ENCODE data around the gene CDYL2.

CDYL2 gene

GRCh38 chr16:80700558-80700957 lies 103.8 kb downstream of the CDYL2 start:
- no peak overlapping the region for H3K27ac ChIP-seq
- no peak for TF ChIP-seq CTCF (IDR thresholded peaks at IDR 0.05)
- TF ChIP-seq ZFX (IDR thresholded peaks at IDR 0.05; ENCODE audit: borderline replicate concordance), result no peak

- no peak overlapping the region for H3K27ac ChIP-seq
- TF ChIP-seq CTCF (IDR thresholded peaks at IDR 0.05), result no peak
- no peak for TF ChIP-seq ZFX (IDR thresholded peaks at IDR 0.05; ENCODE audit: borderline replicate concordance)
Observed at GRCh38 chr16:80695020-80695419, 109.4 kb downstream of the CDYL2 start.

GRCh38 chr16:80693553-80693952 lies 110.8 kb downstream of the CDYL2 start:
- H3K27ac ChIP-seq, result no peak overlapping the region
- no peak for TF ChIP-seq ZFX (IDR thresholded peaks at IDR 0.05; ENCODE audit: borderline replicate concordance)
- TF ChIP-seq CTCF (IDR thresholded peaks at IDR 0.05), result no peak

GRCh38 chr16:80692270-80692669 lies 112.1 kb downstream of the CDYL2 start:
- TF ChIP-seq CTCF (IDR thresholded peaks at IDR 0.05) (no peak), ZFX (IDR thresholded peaks at IDR 0.05; ENCODE audit: borderline replicate concordance) (no peak)
- H3K27ac ChIP-seq, result no peak overlapping the region

- no peak for TF ChIP-seq ZFX (IDR thresholded peaks at IDR 0.05; ENCODE audit: borderline replicate concordance)
- no peak for TF ChIP-seq CTCF (IDR thresholded peaks at IDR 0.05)
Observed at GRCh38 chr16:80691111-80691741, 113.2 kb downstream of the CDYL2 start.

GRCh38 chr16:80689487-80689886 lies 114.9 kb downstream of the CDYL2 start:
- no peak overlapping the region for H3K27ac ChIP-seq
- TF ChIP-seq CTCF (IDR thresholded peaks at IDR 0.05), result no peak
- TF ChIP-seq ZFX (IDR thresholded peaks at IDR 0.05; ENCODE audit: borderline replicate concordance), result no peak

More at GRCh38 chr16:80691111-80691741, 113.2 kb downstream of the CDYL2 start:
- H3K27ac ChIP-seq, result no peak overlapping the region

- no peak overlapping the region for H3K27ac ChIP-seq
- TF ChIP-seq CTCF (IDR thresholded peaks at IDR 0.05) (no peak), ZFX (IDR thresholded peaks at IDR 0.05; ENCODE audit: borderline replicate concordance) (no peak)
Observed at GRCh38 chr16:80687606-80688005, 116.8 kb downstream of the CDYL2 start.

Data from 22Rv1 (cell line).